Lung (tissue), 12 donors: ENCODE data around the gene ARHGAP8. TPM values are rescaled to one million over a fixed set of nuclear protein-coding genes. Genes with fewer than 3 reads are reported as not detected.
A peak's percentile ranks its signal among the peaks of the same experiment; 100 is the strongest.

ENCODE experiments used
- ATAC-seq: fragments of 200-7000 bp; cut with Tn5 transposase; one replicate; pipeline ENCODE4 v1.9.1; 2020; ENCODE audit warnings: moderate number of reproducible peaks; ENCODE audit not compliant: insufficient read depth, low FRiP score
- DNase-seq, 3 donors: peaks; one replicate each; pipeline ENCODE4 v3.0.0-alpha.2; 2013 to 2017
- H3K27ac ChIP-seq, 2 donors: one replicate each; pipeline ENCODE4 v1.5.1; 2013; ENCODE audit warnings: mild to moderate bottlenecking in 2 of 2, moderate library complexity in 2 of 2, control low read depth in 1 of 2, inconsistent platforms in 1 of 2, low read depth in 1 of 2, low read length in 1 of 2
- H3K27me3 ChIP-seq, 3 donors: one replicate each; pipeline ENCODE4 v1.5.1; 2013; ENCODE audit warnings: low read length in 2 of 3; ENCODE audit not compliant: control insufficient read depth in 3 of 3, insufficient read depth in 3 of 3
- H3K36me3 ChIP-seq, 4 donors: one replicate each; pipeline ENCODE4 v1.5.1; 2013; ENCODE audit warnings: low read length in 4 of 4, mild to moderate bottlenecking in 1 of 4, moderate library complexity in 1 of 4; ENCODE audit not compliant: control insufficient read depth in 4 of 4, insufficient read depth in 4 of 4
- H3K4me1 ChIP-seq, 5 donors: one replicate each; pipeline ENCODE4 v1.5.1; 2013; ENCODE audit warnings: low read length in 5 of 5, mild to moderate bottlenecking in 2 of 5, moderate library complexity in 1 of 5; ENCODE audit not compliant: control insufficient read depth in 5 of 5, insufficient read depth in 5 of 5
- H3K4me3 ChIP-seq: one replicate; pipeline ENCODE4 v1.5.1; 2013; ENCODE audit warnings: mild to moderate bottlenecking, control low read depth, moderate library complexity
- H3K9ac ChIP-seq, 2 donors: one replicate each; pipeline ENCODE4 v1.5.1; 2013; ENCODE audit warnings: low read length in 2 of 2, control low read depth in 1 of 2; ENCODE audit not compliant: insufficient read depth in 1 of 2
- H3K9me3 ChIP-seq, 4 donors: one replicate each; pipeline ENCODE4 v1.5.1; 2013; ENCODE audit warnings: low read length in 3 of 4, mild to moderate bottlenecking in 1 of 4, moderate library complexity in 1 of 4; ENCODE audit not compliant: control insufficient read depth in 4 of 4, insufficient read depth in 3 of 4
- WGBS, 2 donors: extraction: QIAGEN DNeasy Blood & Tissue Kit; methylation state at CpG; one replicate each; pipeline ENCODE4 v1.1.7; 2013; 5-methylcytosine and 5-hydroxymethylcytosine counted together
- polyA plus RNA-seq, 2 donors: library from polyadenylated mRNA; stranded (reverse); fragments of 200-250 nt; gene quantifications; one replicate each; pipeline ENCODE4 v1.2.1, GENCODE V29; 2013
- total RNA-seq, 2 donors: library from RNA; depleted of rRNA in 1 of 2; stranded (reverse); fragments of >200 nt in 1 of 2; gene quantifications; one replicate each; pipeline ENCODE4 v1.2.1, GENCODE V29; 2014 to 2021
- TF ChIP-seq, protein P1 (sequence below): IDR thresholded peaks from 2 replicates; pipeline ENCODE4 v1.5.1; 2012; ENCODE audit warnings: mild to moderate bottlenecking; ENCODE audit errors: control extremely low read depth, extremely low read depth
- donor health status: control.
- donor health status: control.
- donor health status: Bipolar disorder and iron deficiency.
- donor health status: healthy.
- donor health status: DM: yes; HTN: yes; CAD: no.

ARHGAP8 gene
- total and polyA plus RNA-seq, 4 donors, result 6.8 to 21.6 (median 16.5) TPM

DNA sequence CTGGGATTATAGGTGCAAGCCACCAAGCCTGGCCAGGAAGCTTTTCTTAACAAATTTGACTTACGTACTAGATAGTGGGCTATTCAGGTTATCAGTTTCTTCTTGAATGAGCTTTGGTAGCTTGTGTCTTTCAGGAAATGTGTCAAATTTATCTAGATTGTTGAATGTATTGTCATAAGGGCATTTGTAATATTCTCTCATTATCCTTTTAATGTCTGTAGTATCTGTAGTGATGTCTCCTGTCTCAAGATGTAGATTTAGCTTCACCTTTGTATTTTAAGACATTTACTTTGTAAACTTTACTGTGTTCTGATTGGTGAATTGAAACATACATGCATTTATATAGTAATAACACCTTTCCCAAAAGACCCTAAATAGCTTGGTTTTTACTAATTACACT lies 20.7 kb downstream of the ARHGAP8 start:
- ATAC-seq, result no peak

GRCh38 chr22:44775862-44776261 lies 23.5 kb downstream of the ARHGAP8 start:
- Histone ChIP-seq H3K9me3 (peaks cover 0 to 11% (median 2%) of the 10 kb centered on the region in 4 donors), H3K27me3 (no peaks in the 10 kb centered on the region), H3K4me1 (peaks cover 0 to 8% (median 0%) of the 10 kb centered on the region in 5 donors), H3K9ac (no peak overlapping the region), H3K36me3 (no peaks in the 10 kb centered on the region), H3K4me3 (no peak overlapping the region), H3K27ac (no peak overlapping the region)
- TF ChIP-seq, protein P1, sequence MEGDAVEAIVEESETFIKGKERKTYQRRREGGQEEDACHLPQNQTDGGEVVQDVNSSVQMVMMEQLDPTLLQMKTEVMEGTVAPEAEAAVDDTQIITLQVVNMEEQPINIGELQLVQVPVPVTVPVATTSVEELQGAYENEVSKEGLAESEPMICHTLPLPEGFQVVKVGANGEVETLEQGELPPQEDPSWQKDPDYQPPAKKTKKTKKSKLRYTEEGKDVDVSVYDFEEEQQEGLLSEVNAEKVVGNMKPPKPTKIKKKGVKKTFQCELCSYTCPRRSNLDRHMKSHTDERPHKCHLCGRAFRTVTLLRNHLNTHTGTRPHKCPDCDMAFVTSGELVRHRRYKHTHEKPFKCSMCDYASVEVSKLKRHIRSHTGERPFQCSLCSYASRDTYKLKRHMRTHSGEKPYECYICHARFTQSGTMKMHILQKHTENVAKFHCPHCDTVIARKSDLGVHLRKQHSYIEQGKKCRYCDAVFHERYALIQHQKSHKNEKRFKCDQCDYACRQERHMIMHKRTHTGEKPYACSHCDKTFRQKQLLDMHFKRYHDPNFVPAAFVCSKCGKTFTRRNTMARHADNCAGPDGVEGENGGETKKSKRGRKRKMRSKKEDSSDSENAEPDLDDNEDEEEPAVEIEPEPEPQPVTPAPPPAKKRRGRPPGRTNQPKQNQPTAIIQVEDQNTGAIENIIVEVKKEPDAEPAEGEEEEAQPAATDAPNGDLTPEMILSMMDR, result no peak
- WGBS, 2 donors, result 92 to 93% methylated on average over 5 of the region's 5 CpGs
- DNase-seq (no peak), ATAC-seq (no peak)

More for the DNA sequence above, 20.7 kb downstream of the ARHGAP8 start:
- DNase-seq, result no peak
- no peaks in the 10 kb centered on the region for H3K36me3 ChIP-seq
- 92 to 96% methylated on average over 1 of the region's 1 CpG for WGBS, 2 donors
- no peak overlapping the region for H3K27ac ChIP-seq
- no peak overlapping the region for H3K9ac ChIP-seq
- H3K9me3 ChIP-seq, result peaks cover 0 to 11% (median 2%) of the 10 kb centered on the region in 4 donors
- H3K4me3 ChIP-seq, result no peak overlapping the region
- H3K4me1 ChIP-seq, result peaks cover 0 to 8% (median 0%) of the 10 kb centered on the region in 5 donors
- H3K27me3 ChIP-seq, result no peaks in the 10 kb centered on the region
- TF ChIP-seq, protein P1, result no peak

- Histone ChIP-seq H3K9me3 (peaks cover 0 to 11% (median 2%) of the 10 kb centered on the region in 4 donors), H3K27ac (no peak overlapping the region), H3K4me3 (no peak overlapping the region), H3K27me3 (no peaks in the 10 kb centered on the region), H3K9ac (no peak overlapping the region), H3K4me1 (peaks cover 0 to 8% (median 0%) of the 10 kb centered on the region in 5 donors), H3K36me3 (no peaks in the 10 kb centered on the region)
- ATAC-seq, result no peak
- WGBS, 2 donors, result 79 to 87% methylated on average over 16 of the region's 16 CpGs
- peak in 1 of 3 donors; percentile 24 for DNase-seq
- TF ChIP-seq, protein P1, result no peak
Observed at GRCh38 chr22:44776605-44777363, 24.4 kb downstream of the ARHGAP8 start.
